Embryonic facial prominence (tissue), 1 donor: ENCODE data around the gene TUBA1C.
"Not testable (repeated sequence)": the region's sequence is repeated elsewhere in the genome, so short reads cannot be mapped to it uniquely, and the experiment has no call there.

ENCODE experiments used
- DNase-seq: peaks from one replicate; pipeline ENCODE4 v3.0.0-alpha.2; 2016; ENCODE audit errors: extremely low spot score

Gene TUBA1C

GRCh38 chr12:49255857-49256637 is 8.8 kb upstream of the TUBA1C start:
- DNase-seq: no peak

DNA sequence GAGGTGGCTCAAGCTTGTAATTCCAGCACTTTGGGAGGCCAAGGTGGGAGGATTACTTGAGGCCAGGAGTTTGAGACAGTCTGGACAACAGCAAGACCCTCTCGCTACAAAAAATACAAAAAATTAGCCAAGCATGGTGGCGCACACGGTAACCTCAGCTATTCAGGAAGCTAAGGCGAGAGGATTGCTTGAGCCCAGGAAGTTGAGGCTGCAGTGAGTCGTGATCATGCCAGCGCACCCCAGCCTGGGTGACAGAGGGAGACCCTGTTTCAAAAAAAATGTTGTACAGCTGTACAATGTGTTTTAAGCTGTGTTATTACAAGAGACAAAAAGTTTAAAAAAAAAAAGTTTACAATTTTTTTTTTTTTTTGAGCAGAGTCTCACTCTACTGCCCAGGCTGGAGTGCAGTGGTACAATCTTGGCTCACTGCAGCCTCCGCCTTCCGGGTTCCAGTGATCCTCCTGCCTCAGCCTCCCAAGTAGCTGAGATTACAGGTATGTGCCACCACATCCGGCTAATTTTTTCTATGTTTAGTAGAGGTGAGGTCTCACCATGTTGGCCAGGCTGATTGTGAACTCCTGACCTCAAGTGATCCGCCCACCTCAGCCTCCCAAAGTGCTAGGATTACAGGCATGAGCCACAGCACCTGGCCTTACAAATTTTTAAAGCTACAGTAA is 7.2 kb upstream of the TUBA1C start:
- not testable (repeated sequence) for DNase-seq

DNA sequence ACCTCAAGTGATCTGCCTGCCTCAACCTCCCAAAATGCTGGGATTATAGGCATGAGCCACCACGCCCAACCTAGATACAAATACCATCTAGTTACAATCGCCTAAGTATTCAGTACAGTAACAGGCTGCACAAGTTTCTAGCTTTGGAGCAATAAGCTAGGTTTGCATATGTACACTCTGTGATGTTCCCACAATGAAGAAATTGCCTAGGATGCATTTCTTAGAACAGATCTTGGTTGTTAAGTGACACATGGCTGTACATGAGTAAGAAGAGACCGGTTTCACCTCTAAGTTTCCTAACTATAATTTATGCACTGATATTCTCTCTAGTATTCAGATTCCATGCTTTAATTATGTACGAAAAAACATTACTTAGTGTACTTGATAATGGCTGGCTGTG is 5.4 kb upstream of the TUBA1C start:
- no peak for DNase-seq

- no peak for DNase-seq
Measured at GRCh38 chr12:49260166-49260565, 4.7 kb upstream of the TUBA1C start.

DNA sequence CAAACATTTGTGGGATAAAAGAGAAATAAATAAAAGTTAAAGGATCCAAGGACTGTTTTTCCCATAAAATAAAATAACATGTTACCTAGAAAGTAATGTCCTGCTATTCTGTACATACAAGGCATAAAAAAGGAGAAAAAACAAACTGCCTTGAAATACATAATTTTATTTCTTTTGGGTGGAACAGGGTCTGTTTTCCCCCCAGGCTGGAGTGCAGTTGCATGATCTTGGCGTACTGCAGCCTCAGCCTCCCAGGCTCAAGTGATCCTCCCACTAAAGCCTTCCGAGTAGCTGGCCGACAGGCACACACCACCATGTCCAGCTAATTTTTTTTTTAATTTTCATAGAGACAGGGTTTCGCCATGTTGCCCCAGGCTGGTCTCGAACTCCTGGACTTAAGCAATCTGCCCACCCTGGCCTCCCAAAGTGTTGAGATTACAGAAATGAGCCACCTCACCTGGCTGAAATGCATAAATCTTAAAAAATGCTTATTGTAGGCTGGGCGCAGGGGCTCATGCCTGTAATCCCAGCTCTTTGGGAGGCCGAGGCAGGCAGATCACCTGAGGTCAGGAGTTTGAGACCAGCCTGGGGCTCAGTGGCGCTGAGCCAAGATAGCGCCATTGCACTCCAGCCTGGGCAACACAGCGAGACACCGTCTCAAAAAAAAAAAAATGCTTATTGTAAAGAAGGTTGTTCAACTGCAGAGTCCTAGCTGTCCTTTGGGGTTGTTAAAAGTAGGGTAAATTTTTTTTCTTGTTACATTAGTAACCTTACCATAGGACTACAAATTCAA is 4.1 kb upstream of the TUBA1C start:
- no peak for DNase-seq

DNA sequence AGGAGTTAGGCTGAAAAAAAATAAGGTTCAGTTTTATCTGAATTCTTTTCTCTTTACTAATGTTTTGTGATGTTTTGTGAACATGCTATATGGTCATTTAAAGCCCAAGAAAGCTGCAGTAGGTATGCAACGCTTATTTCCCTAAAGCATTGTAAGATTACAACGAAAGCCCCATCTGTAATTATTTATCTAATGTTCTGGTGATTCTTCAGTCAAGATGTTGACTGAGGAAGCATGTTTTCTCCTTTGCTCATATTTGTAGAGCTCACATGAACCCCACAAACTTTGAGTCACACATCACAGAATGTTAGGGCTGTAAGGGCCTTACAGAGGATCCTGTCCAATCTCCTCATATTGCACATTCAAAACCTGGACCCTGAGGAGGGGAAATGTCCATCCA is 3.2 kb upstream of the TUBA1C start:
- no peak for DNase-seq

GRCh38 chr12:49263400-49263763 is 1.5 kb upstream of the TUBA1C start:
- no peak for DNase-seq

DNA sequence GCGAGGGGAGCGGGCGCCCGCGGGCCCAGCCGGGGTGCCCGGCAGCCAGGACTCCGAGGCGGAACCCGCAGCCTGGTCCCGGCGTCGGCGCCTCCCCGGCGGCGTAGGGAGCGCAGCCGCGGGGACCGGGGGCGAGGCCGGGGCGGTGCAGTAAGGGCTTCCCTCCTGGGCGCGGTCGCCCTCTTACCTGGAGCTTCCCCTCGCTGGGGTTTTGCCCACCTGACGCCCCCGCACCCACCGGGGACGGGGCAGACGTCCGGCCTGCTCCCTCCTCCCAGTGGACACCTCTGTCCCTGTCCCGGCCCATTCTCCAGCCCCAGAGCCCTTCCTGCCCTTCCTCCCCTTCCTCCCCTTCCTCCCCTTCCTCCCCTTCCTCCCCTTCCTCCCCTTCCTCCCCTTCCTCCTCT is 413 bp upstream of the TUBA1C start:
- DNase-seq: no peak

GRCh38 chr12:49269191-49269590 is 4.3 kb downstream of the TUBA1C start:
- DNase-seq: not testable (repeated sequence)

- DNase-seq: no peak
Measured at GRCh38 chr12:49272790-49273725, 8.2 kb downstream of the TUBA1C start.

- DNase-seq: no peak
Measured at GRCh38 chr12:49273726-49274395, 9.0 kb downstream of the TUBA1C start.

- no peak for DNase-seq
Measured at GRCh38 chr12:49274396-49275069, 9.7 kb downstream of the TUBA1C start.

DNA sequence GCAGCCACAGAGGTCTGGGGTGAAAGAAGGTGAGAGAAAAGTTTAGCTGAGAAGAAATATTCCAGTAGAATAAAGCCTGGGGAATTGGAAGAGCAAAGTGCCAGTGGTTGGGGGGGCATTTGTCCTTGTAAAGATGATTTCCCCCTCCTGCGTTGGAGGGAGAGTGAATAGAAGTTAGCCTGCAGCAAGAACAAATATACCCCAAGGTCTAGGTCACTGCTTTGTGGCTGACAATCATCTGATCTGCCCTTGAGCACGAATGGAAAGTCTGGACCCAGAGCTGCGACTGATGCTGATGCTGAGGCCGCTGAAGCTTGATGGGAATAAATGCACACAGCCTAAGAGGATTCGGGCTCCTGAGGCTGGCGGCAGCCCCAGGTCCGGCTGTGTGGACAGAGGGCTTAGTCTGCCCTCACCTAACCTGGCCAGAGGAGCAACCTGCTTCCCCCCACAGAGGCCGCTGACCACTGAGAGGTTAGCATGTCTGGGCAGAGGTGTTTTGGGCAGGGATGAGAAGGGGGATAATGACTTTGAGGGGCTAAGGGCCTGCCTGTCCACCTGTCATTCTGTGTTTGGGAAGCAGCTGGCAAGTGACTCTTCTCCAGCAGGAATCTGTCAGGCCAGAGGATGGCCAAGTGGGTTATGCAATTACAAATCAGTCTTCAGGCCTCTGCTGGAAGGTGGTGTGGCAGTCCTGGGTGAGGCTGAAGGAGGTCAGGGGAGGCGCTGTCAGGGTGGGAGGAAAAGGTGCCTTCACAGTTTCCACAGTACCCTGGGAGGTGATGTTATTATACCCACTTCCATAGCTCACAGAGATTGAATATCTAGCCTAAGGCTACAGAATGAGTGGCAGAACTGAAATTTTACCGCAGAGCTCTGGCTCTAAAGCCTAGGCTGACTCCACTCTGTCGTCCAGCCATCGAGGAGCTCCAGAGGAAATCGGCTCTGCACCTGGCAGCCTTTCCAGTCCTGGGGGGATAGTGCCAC is 11.7 kb downstream of the TUBA1C start:
- DNase-seq: no peak

DNA sequence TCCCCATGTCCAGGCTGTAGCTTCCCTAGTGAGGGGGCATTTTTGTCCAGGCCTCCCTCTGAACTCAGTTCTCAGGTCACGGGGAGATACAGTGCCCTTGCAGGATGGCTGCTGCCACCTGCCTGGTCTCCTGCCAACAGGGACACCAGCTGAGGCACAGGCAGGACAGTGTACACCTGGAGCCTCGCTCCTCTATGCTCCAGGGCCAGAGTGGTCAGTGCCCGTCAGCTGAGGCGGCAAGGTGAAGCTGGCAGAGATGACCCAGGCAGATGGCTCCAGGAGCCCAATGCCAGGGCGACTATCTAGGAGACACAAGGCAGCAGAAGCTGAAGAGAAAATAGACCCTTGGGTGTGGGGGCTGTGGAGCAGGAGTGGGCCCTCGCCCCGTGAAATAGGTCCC is 12.6 kb downstream of the TUBA1C start:
- DNase-seq: no peak

DNA sequence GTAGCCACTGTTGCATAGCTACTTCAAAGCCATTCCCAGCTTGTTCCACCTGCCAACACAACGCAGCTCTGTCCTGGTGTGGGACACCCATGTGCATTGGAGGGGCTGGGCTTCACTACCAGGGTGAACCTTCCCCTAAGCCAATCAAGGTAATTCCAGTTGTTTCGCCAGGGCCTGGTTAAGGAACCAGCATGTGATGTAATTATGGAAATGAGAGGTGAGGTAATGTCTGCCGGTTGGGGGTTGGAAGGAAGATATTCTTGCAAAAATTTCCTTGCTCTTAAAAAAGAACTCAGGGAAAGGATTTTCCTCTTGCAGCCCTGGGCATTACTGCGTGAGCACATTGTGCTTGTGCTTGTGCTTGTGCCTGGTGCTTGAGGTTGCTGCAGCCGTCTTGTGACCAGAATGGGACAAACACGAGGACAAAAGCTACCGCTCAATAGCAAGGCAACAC is 14.9 kb downstream of the TUBA1C start:
- DNase-seq: no peak

DNA sequence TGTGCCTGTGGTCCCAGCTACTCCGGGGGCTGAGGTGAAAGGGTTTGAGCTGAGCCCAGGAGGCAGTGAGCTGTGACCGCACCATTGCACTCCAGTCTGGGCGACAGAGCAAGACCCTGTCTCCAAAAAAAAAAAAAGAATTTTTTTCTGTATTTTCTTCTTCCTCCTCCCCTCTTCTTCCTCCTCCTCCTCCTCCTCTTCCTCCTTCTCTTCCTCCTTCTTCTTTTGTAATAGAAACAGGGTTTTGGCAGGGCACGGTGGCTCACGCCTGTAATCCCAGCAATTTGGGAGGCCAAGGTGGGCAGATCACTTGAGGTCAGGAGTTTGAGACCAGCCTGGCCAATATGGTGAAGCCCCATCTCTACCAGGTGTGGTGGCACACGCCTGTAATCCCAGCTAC is 15.7 kb downstream of the TUBA1C start:
- DNase-seq: not testable (repeated sequence)

DNA sequence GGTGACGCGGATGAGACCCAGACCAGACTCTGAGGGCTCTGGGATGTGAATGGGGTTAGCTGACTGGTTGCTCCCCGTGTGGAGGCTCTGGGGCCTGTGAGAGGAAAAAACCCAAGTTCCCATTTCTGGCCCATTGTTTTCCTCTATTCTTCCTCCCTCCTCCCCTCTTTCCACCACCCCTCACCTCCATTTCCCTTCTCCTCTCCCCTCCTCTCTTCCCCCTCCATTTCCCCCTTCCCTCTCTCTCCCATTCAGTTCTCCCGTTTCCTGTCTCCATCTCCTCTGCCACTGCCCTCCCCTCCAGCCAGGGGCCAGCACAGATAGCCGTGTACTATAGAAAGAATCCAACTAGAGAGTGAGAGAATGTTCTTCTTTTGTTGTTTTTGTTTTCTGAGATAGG is 17.4 kb downstream of the TUBA1C start:
- no peak for DNase-seq

DNA sequence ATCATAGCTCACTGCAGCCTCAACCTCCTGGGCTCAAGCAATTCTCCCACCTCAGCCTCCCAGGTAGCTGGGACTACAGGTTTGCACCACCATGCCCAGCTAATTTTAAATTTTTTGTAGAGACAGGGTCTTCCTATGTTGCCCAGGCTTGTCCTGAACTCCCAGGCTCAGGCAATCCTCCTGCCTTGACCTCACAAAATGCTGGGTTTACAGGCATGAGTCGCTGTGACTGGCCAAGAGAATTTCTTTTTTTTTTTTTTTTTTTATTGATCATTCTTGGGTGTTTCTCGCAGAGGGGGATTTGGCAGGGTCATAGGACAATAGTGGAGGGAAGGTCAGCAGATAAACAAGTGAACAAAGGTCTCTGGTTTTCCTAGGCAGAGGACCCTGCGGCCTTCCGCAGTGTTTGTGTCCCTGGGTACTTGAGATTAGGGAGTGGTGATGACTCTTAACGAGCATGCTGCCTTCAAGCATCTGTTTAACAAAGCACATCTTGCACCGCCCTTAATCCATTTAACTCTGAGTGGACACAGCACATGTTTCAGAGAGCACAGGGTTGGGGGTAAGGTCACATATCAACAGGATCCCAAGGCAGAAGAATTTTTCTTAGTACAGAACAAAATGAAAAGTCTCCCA is 18.0 kb downstream of the TUBA1C start:
- DNase-seq: not testable (repeated sequence)
